Peyer's patch (tissue), 4 donors: ENCODE results near the gene SIRT6. TPM values are rescaled to one million over a fixed set of nuclear protein-coding genes. Genes with fewer than 3 reads are reported as not detected.
"Not testable (repeated sequence)": the region's sequence is repeated elsewhere in the genome, so short reads cannot be mapped to it uniquely, and the experiment has no call there.

Experiments
- DNase-seq, 3 donors: peaks; one replicate each; pipeline ENCODE4 v3.0.0-alpha.2; 2017 to 2019
- H3K27ac ChIP-seq, 4 donors: fragments of 200-600 bp; sonication (generic); one replicate each; pipeline ENCODE4 v1.5.1; 2016 to 2019
- H3K27me3 ChIP-seq, 2 donors: fragments of 200-600 bp; sonication (generic); one replicate each; pipeline ENCODE4 v1.5.1; 2019
- H3K36me3 ChIP-seq, 3 donors: fragments of 200-600 bp; sonication (generic); one replicate each; pipeline ENCODE4 v1.5.1; 2016 to 2019
- H3K4me1 ChIP-seq, 4 donors: fragments of 200-600 bp; sonication (generic); one replicate each; pipeline ENCODE4 v1.5.1; 2016 to 2019
- H3K4me3 ChIP-seq, 4 donors: fragments of 200-600 bp; sonication (generic); 1 replicate in 3 of 4; 2 replicates in 1 of 4; pipeline ENCODE4 v1.5.1; 2016 to 2019; ENCODE audit warnings: mild to moderate bottlenecking in 1 of 4
- H3K9me3 ChIP-seq, 4 donors: fragments of 200-600 bp; sonication (generic); one replicate each; pipeline ENCODE4 v1.5.1; 2016 to 2019; ENCODE audit warnings: mild to moderate bottlenecking in 1 of 4
- POLR2A ChIP-seq, 2 donors: fragments of 450-650 bp; IDR thresholded peaks; one replicate each; pipeline ENCODE4 v1.5.1; 2017; ENCODE audit warnings: antibody characterized with exemption in 2 of 2, mild to moderate bottlenecking in 2 of 2, moderate library complexity in 2 of 2
- small RNA-seq, 2 donors: library from RNA; depleted of rRNA; stranded (forward); fragments of <200 nt; gene quantifications; one replicate each; pipeline ENCODE3, GENCODE V24; 2016
- total RNA-seq, 4 donors: library from RNA; depleted of rRNA; stranded (reverse); fragments of >200 nt; gene quantifications; one replicate each; pipeline ENCODE4 v1.1.0, GENCODE V29; 2016
- TF ChIP-seq, protein P1 (sequence below), 6 experiments: fragments of 450-650 bp in 4 of 6; fragments of 200-600 bp in 2 of 6; sonication (generic) in 1 of 6; IDR thresholded peaks; one replicate each; pipeline ENCODE4 v1.5.1; 2017 to 2019; ENCODE audit warnings: antibody characterized with exemption in 6 of 6, mild to moderate bottlenecking in 3 of 6, moderate library complexity in 1 of 6

The SIRT6 gene
- total RNA-seq, 4 donors from 2014 or later = 55.3 to 115 (median 84.9) TPM

DNA sequence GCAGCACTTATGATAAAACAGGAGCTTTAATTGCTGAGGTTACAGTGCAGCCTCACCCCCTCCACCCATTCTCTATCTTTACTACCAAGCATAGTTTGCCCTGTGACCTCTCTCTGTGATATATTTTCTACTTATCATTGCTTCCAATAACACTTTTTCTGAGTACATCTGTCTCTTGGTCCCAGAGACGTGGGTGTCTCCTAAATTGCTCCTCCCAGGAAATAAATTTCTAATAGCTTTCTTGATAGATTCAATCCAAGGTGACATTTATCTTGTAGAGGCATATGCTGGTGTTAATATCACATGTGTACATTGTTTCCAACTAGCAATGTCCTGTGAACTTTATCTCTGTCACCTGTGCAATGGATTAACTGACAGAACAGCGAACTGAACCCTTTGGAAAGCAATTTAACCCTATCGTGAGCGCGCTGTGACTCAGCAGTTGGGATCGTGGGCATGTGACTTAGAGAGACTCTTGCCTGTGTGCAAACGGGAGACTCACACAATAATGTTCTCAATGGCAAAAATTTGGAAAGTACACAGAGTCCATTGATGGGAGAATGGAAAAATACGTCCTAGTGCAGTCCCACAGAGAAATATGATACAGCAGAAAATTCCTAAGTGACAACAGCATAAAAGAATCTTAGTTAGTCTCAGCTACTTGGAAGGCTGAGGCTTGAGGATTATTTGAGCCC lies 51.5 kb downstream of the SIRT6 start:
- Histone ChIP-seq H3K9me3 (no peaks in the 10 kb centered on the region), H3K36me3 (no peaks in the 10 kb centered on the region), H3K27me3 (no peaks in the 10 kb centered on the region), H3K4me3 (no peak overlapping the region), H3K4me1 (peaks cover 0 to 10% (median 0%) of the 10 kb centered on the region in 4 donors), H3K27ac (peak overlapping the region in 3 of 4 donors; percentile 78 to 94 (median 91))
- no peak for TF ChIP-seq POLR2A (IDR thresholded peaks at IDR 0.05)
- TF ChIP-seq, protein P1, sequence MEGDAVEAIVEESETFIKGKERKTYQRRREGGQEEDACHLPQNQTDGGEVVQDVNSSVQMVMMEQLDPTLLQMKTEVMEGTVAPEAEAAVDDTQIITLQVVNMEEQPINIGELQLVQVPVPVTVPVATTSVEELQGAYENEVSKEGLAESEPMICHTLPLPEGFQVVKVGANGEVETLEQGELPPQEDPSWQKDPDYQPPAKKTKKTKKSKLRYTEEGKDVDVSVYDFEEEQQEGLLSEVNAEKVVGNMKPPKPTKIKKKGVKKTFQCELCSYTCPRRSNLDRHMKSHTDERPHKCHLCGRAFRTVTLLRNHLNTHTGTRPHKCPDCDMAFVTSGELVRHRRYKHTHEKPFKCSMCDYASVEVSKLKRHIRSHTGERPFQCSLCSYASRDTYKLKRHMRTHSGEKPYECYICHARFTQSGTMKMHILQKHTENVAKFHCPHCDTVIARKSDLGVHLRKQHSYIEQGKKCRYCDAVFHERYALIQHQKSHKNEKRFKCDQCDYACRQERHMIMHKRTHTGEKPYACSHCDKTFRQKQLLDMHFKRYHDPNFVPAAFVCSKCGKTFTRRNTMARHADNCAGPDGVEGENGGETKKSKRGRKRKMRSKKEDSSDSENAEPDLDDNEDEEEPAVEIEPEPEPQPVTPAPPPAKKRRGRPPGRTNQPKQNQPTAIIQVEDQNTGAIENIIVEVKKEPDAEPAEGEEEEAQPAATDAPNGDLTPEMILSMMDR (IDR thresholded peaks at IDR 0.05) = no peak
- DNase-seq = peak in 2 of 3 donors; percentile 77 to 79

DNA sequence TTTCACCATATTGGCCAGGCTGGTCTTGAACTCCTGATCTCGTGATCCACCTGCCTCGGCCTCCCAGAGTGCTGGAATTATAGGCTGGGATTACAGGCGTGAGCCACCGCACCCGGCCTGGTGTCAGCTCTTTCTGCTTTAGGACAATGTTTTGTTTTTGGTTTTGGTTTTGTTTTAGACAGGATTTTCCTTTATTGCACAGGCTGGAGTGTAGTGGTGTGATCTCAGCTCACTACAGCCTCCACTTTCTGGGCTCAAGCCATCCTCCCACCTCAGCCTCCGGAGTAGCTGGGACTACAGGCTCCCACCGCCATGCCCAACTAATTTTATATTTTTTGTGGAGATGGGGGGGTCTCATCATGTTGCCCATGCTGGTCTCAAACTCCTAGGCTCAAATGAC lies 53.3 kb downstream of the SIRT6 start:
- not testable (repeated sequence) for H3K4me3 ChIP-seq, H3K9me3 ChIP-seq, H3K27me3 ChIP-seq, H3K36me3 ChIP-seq, DNase-seq
- Histone ChIP-seq H3K4me1 (peaks cover 0 to 16% (median 2%) of the 10 kb centered on the region in 4 donors), H3K27ac (peak overlapping the region in 3 of 4 donors; percentile 46 to 94 (median 91))

DNA sequence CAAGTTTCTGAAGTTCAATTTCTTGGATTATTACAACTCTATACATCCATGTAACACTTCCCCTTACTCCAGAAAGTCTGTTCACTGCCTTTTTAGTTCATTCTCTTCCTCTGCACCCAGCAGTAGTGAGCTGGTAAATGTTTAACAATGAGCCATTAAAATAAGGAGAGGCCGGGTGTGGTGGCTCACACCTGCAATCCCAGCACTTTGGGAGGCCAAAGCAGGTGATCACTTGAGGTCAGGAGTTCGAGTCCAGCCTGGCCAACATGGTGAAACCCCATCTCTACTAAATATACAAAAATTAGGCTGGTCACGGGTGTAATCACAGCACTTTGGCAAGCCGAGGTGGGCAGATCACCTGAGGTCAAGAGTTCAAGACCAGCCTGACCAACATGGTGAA lies 55.0 kb downstream of the SIRT6 start:
- DNase-seq, H3K9me3 ChIP-seq, H3K27me3 ChIP-seq, H3K4me3 ChIP-seq, H3K36me3 ChIP-seq: not testable (repeated sequence)
- Histone ChIP-seq H3K27ac (peak overlapping the region in 2 of 4 donors; percentile 31 to 64), H3K4me1 (peaks cover 0 to 25% (median 12%) of the 10 kb centered on the region in 4 donors)

DNA sequence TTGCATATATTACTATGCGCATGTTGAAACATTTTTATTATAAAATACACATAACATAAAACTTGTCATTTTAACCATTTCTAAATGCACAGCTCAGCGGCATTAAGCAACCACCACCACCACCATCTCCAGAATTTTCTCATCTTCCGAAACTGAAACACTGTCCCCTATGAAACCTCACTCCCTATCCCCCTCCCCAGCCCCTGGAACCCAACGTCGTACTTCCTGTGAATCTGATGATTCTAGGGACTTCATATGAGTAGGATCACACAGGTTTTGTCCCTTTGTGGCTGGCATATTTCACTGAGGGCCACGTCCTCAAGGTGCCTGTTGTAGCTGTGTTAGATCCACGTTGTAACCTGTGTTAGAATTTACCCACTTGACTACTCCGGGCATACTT lies 57.7 kb downstream of the SIRT6 start:
- Histone ChIP-seq H3K4me1 (peaks cover 0 to 35% (median 13%) of the 10 kb centered on the region in 4 donors), H3K27me3 (no peaks in the 10 kb centered on the region), H3K4me3 (peak overlapping the region; percentile 89 to 98 (median 93)), H3K36me3 (peaks cover 0 to 7% (median 0%) of the 10 kb centered on the region in 3 donors), H3K9me3 (no peaks in the 10 kb centered on the region), H3K27ac (peak overlapping the region in 3 of 4 donors; percentile 53 to 82 (median 75))
- TF ChIP-seq POLR2A (IDR thresholded peaks at IDR 0.05) = no peak
- TF ChIP-seq, protein P1 (IDR thresholded peaks at IDR 0.05) = no peak
- DNase-seq = no peak

Small RNAs within 50 kb of the gene (small RNA-seq; reads per million reads assigned to genes)
- gene RF00017 = 0 reads per million in 2 donors

Other genes with a start within 250 kb of the SIRT6 start
- not detected for gene NMRK2, start 249.5 kb downstream of the SIRT6 start, total RNA-seq
- 100 to 1,000 TPM in 1 of 4 donors, 10 to 100 TPM in 3; 61.3 to 106 (median 88.1) TPM for gene DAPK3, start 211.5 kb downstream of the SIRT6 start, total RNA-seq
- 1,000 to 10,000 TPM in 3 of 4 donors, 100 to 1,000 TPM in 1; 914 to 1,425 (median 1,203) TPM for gene EEF2, start 197.1 kb downstream of the SIRT6 start, total RNA-seq
- 10 to 100 TPM; 15.9 to 47.9 (median 24.2) TPM for gene PIAS4, start 174.8 kb downstream of the SIRT6 start, total RNA-seq
- gene ZBTB7A, start 115.7 kb downstream of the SIRT6 start, total RNA-seq = 100 to 1,000 TPM in 2 of 4 donors, 10 to 100 TPM in 2; 74.3 to 149 (median 96.1) TPM
- 100 to 1,000 TPM; 168 to 283 (median 220) TPM for gene MAP2K2, start 58.4 kb downstream of the SIRT6 start, total RNA-seq
- gene CREB3L3, start 28.9 kb downstream of the SIRT6 start, total RNA-seq = 100 to 1,000 TPM in 3 of 4 donors, 10 to 100 TPM in 1; 45.4 to 528 (median 270) TPM
- 1 to 10 TPM in 3 of 4 donors, under 1 TPM in 1; 0.83 to 3.9 (median 1.6) TPM for gene ANKRD24, start 126 bp upstream of the SIRT6 start, total RNA-seq
- gene EBI3, start 47.0 kb upstream of the SIRT6 start, total RNA-seq = 10 to 100 TPM in 1 of 4 donors, 1 to 10 TPM in 2, not detected in 1; 1.4 to 12.4 (median 1.9) TPM
- 10 to 100 TPM in 3 of 4 donors, 1 to 10 TPM in 1; 8.9 to 33.8 (median 24.1) TPM for gene YJU2, start 64.5 kb upstream of the SIRT6 start, total RNA-seq
- 10 to 100 TPM in 3 of 4 donors, not detected in 1; 21.3 to 27.7 (median 21.9) TPM for gene SHD, start 96.7 kb upstream of the SIRT6 start, total RNA-seq
- gene TMIGD2, start 119.8 kb upstream of the SIRT6 start, total RNA-seq = 1 to 10 TPM; 2.2 to 6.1 (median 3.8) TPM
- gene FSD1, start 122.0 kb upstream of the SIRT6 start, total RNA-seq = 1 to 10 TPM in 3 of 4 donors, not detected in 1; 1.0 to 8.4 (median 1.4) TPM
- gene STAP2, start 156.3 kb upstream of the SIRT6 start, total RNA-seq = 100 to 1,000 TPM in 3 of 4 donors, 10 to 100 TPM in 1; 90.8 to 227 (median 134) TPM
- gene MPND, start 161.0 kb upstream of the SIRT6 start, total RNA-seq = 10 to 100 TPM in 3 of 4 donors, 1 to 10 TPM in 1; 8.3 to 26.1 (median 20.8) TPM
- gene SH3GL1, start 218.0 kb upstream of the SIRT6 start, total RNA-seq = 100 to 1,000 TPM in 1 of 4 donors, 10 to 100 TPM in 3; 69.3 to 102 (median 73.9) TPM
- 10 to 100 TPM in 3 of 4 donors, 1 to 10 TPM in 1; 7.5 to 66.8 (median 14.4) TPM for gene CHAF1A, start 220.1 kb upstream of the SIRT6 start, total RNA-seq